ENCODE data around the gene ATAD3B. TPM values are rescaled to one million over a fixed set of nuclear protein-coding genes. Genes with fewer than 3 reads are reported as not detected.
A peak's percentile ranks its signal among the peaks of the same experiment; 100 is the strongest.
"Not testable (repeated sequence)": the region's sequence is repeated elsewhere in the genome, so short reads cannot be mapped to it uniquely, and the experiment has no call there.

The ATAD3B gene
- total and polyA plus RNA-seq, 2 donors from 2014 or later = 13.3 to 28.8 TPM

GRCh38 chr1:1491601-1492000, 20.0 kb downstream of the ATAD3B start:
- H3K36me3 ChIP-seq (ENCODE audit: control insufficient read depth in 2 of 3, insufficient read depth in 3 of 3, low read length in 3 of 3) = peaks cover 0 to 14% (median 4%) of the 10 kb centered on the region in 3 donors
- H3K27me3 ChIP-seq (ENCODE audit: control insufficient read depth, insufficient read depth, low read length) = no peaks in the 10 kb centered on the region
- H3K4me3 ChIP-seq (ENCODE audit: low read length in 3 of 3) = no peak overlapping the region
- TF ChIP-seq CTCF (IDR thresholded peaks at IDR 0.05; ENCODE audit: borderline replicate concordance, extremely low read depth, insufficient read depth) = no peak
- no peaks in the 10 kb centered on the region for H3K4me1 ChIP-seq (ENCODE audit: control insufficient read depth in 2 of 3, insufficient read depth in 2 of 3, low read depth in 1 of 3, low read length in 3 of 3)
- no peak overlapping the region for H3K27ac ChIP-seq (ENCODE audit: low read depth in 2 of 2, low read length in 2 of 2)
- DNase-seq (no peak), FAIRE-seq (no peak)
- no peak overlapping the region for H3K9ac ChIP-seq (ENCODE audit: low read length in 3 of 3)
- no peaks in the 10 kb centered on the region for H3K9me3 ChIP-seq (ENCODE audit: control insufficient read depth in 2 of 3, insufficient read depth in 1 of 3, low read length in 3 of 3)
- intact Hi-C loops (cut with DNase I) = no loop called here

- FAIRE-seq = not testable (repeated sequence)
Measured at GRCh38 chr1:1494311-1494710, 22.7 kb downstream of the ATAD3B start.

GRCh38 chr1:1495461-1495975, 24.0 kb downstream of the ATAD3B start:
- H3K27me3 ChIP-seq (ENCODE audit: control insufficient read depth, insufficient read depth, low read length); H3K9ac ChIP-seq (ENCODE audit: low read length in 3 of 3); H3K27ac ChIP-seq (ENCODE audit: low read depth in 2 of 2, low read length in 2 of 2); H3K9me3 ChIP-seq (ENCODE audit: control insufficient read depth in 2 of 3, insufficient read depth in 1 of 3, low read length in 3 of 3); intact Hi-C loops (cut with DNase I); DNase-seq; FAIRE-seq; H3K4me1 ChIP-seq (ENCODE audit: control insufficient read depth in 2 of 3, insufficient read depth in 2 of 3, low read depth in 1 of 3, low read length in 3 of 3); H3K4me3 ChIP-seq (ENCODE audit: low read length in 3 of 3): not testable (repeated sequence)
- H3K36me3 ChIP-seq (ENCODE audit: control insufficient read depth in 2 of 3, insufficient read depth in 3 of 3, low read length in 3 of 3) = peaks cover 0 to 14% (median 0%) of the 10 kb centered on the region in 3 donors

More at GRCh38 chr1:1494311-1494710, 22.7 kb downstream of the ATAD3B start:
- DNase-seq; H3K4me1 ChIP-seq (ENCODE audit: control insufficient read depth in 2 of 3, insufficient read depth in 2 of 3, low read depth in 1 of 3, low read length in 3 of 3); H3K9ac ChIP-seq (ENCODE audit: low read length in 3 of 3); H3K27ac ChIP-seq (ENCODE audit: low read depth in 2 of 2, low read length in 2 of 2); H3K27me3 ChIP-seq (ENCODE audit: control insufficient read depth, insufficient read depth, low read length); H3K4me3 ChIP-seq (ENCODE audit: low read length in 3 of 3); H3K9me3 ChIP-seq (ENCODE audit: control insufficient read depth in 2 of 3, insufficient read depth in 1 of 3, low read length in 3 of 3); intact Hi-C loops (cut with DNase I): not testable (repeated sequence)
- peaks cover 0 to 14% (median 0%) of the 10 kb centered on the region in 3 donors for H3K36me3 ChIP-seq (ENCODE audit: control insufficient read depth in 2 of 3, insufficient read depth in 3 of 3, low read length in 3 of 3)

- H3K27me3 ChIP-seq (ENCODE audit: control insufficient read depth, insufficient read depth, low read length); H3K9me3 ChIP-seq (ENCODE audit: control insufficient read depth in 2 of 3, insufficient read depth in 1 of 3, low read length in 3 of 3); FAIRE-seq; H3K4me1 ChIP-seq (ENCODE audit: control insufficient read depth in 2 of 3, insufficient read depth in 2 of 3, low read depth in 1 of 3, low read length in 3 of 3); H3K9ac ChIP-seq (ENCODE audit: low read length in 3 of 3); H3K36me3 ChIP-seq (ENCODE audit: control insufficient read depth in 2 of 3, insufficient read depth in 3 of 3, low read length in 3 of 3); intact Hi-C loops (cut with DNase I): not testable (repeated sequence)
- peak overlapping the region in 1 of 3 donors; percentile 18 for H3K4me3 ChIP-seq (ENCODE audit: low read length in 3 of 3)
- peak; percentile 48 for TF ChIP-seq CTCF (IDR thresholded peaks at IDR 0.05; ENCODE audit: borderline replicate concordance, extremely low read depth, insufficient read depth)
- peak in 4 of 5 donors; percentile 82 to 92 (median 85) for DNase-seq
- H3K27ac ChIP-seq (ENCODE audit: low read depth in 2 of 2, low read length in 2 of 2) = peak overlapping the region in 1 of 2 donors; percentile 51
Measured at GRCh38 chr1:1504777-1505365, 33.3 kb downstream of the ATAD3B start.

GRCh38 chr1:1505366-1505798, 33.8 kb downstream of the ATAD3B start:
- Histone ChIP-seq H3K4me3 (ENCODE audit: low read length in 3 of 3) (peak overlapping the region in 1 of 3 donors; percentile 18), H3K27ac (ENCODE audit: low read depth in 2 of 2, low read length in 2 of 2) (peak overlapping the region in 1 of 2 donors; percentile 51)
- FAIRE-seq = peak; percentile 25
- H3K9ac ChIP-seq (ENCODE audit: low read length in 3 of 3); H3K4me1 ChIP-seq (ENCODE audit: control insufficient read depth in 2 of 3, insufficient read depth in 2 of 3, low read depth in 1 of 3, low read length in 3 of 3); H3K36me3 ChIP-seq (ENCODE audit: control insufficient read depth in 2 of 3, insufficient read depth in 3 of 3, low read length in 3 of 3); intact Hi-C loops (cut with DNase I); H3K9me3 ChIP-seq (ENCODE audit: control insufficient read depth in 2 of 3, insufficient read depth in 1 of 3, low read length in 3 of 3); H3K27me3 ChIP-seq (ENCODE audit: control insufficient read depth, insufficient read depth, low read length): not testable (repeated sequence)
- peak in 1 of 5 donors; percentile 29 for DNase-seq

- H3K4me1 ChIP-seq (ENCODE audit: control insufficient read depth in 2 of 3, insufficient read depth in 2 of 3, low read depth in 1 of 3, low read length in 3 of 3); FAIRE-seq; H3K9ac ChIP-seq (ENCODE audit: low read length in 3 of 3); DNase-seq; H3K27me3 ChIP-seq (ENCODE audit: control insufficient read depth, insufficient read depth, low read length); intact Hi-C loops (cut with DNase I); H3K27ac ChIP-seq (ENCODE audit: low read depth in 2 of 2, low read length in 2 of 2); H3K4me3 ChIP-seq (ENCODE audit: low read length in 3 of 3); H3K9me3 ChIP-seq (ENCODE audit: control insufficient read depth in 2 of 3, insufficient read depth in 1 of 3, low read length in 3 of 3); H3K36me3 ChIP-seq (ENCODE audit: control insufficient read depth in 2 of 3, insufficient read depth in 3 of 3, low read length in 3 of 3): not testable (repeated sequence)
Measured at GRCh38 chr1:1505801-1506200, 34.2 kb downstream of the ATAD3B start.
